LNCaP clone FGC (cell line): ENCODE results near the gene RAB26.

Experiments used
- DNase-seq: peaks from one replicate; pipeline ENCODE4 v3.0.0-alpha.2; 2011; ENCODE audit warnings: low read depth
- H3K4me3 ChIP-seq: 2 replicates; pipeline ENCODE4 v1.5.1; 2011; ENCODE audit warnings: mild to moderate bottlenecking, low read depth, low read length, control low read depth
- TF ChIP-seq, protein P1 (sequence below): IDR thresholded peaks from 2 replicates; pipeline ENCODE4 v1.5.1; 2012; ENCODE audit warnings: mild to moderate bottlenecking; ENCODE audit not compliant: control insufficient read depth, insufficient read depth; ENCODE audit errors: extremely low read depth

Gene RAB26

GRCh38 chr16:2186064-2186463 lies 37.6 kb downstream of the RAB26 start:
- TF ChIP-seq, protein P1, sequence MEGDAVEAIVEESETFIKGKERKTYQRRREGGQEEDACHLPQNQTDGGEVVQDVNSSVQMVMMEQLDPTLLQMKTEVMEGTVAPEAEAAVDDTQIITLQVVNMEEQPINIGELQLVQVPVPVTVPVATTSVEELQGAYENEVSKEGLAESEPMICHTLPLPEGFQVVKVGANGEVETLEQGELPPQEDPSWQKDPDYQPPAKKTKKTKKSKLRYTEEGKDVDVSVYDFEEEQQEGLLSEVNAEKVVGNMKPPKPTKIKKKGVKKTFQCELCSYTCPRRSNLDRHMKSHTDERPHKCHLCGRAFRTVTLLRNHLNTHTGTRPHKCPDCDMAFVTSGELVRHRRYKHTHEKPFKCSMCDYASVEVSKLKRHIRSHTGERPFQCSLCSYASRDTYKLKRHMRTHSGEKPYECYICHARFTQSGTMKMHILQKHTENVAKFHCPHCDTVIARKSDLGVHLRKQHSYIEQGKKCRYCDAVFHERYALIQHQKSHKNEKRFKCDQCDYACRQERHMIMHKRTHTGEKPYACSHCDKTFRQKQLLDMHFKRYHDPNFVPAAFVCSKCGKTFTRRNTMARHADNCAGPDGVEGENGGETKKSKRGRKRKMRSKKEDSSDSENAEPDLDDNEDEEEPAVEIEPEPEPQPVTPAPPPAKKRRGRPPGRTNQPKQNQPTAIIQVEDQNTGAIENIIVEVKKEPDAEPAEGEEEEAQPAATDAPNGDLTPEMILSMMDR: no peak
- no peak overlapping the region for H3K4me3 ChIP-seq
- DNase-seq: no peak

GRCh38 chr16:2186505-2186904 lies 38.1 kb downstream of the RAB26 start:
- TF ChIP-seq, protein P1: no peak
- no peak for DNase-seq
- no peak overlapping the region for H3K4me3 ChIP-seq

- TF ChIP-seq, protein P1: no peak
- no peak overlapping the region for H3K4me3 ChIP-seq
- DNase-seq: no peak
Observed at GRCh38 chr16:2187212-2187611, 38.8 kb downstream of the RAB26 start.

DNA sequence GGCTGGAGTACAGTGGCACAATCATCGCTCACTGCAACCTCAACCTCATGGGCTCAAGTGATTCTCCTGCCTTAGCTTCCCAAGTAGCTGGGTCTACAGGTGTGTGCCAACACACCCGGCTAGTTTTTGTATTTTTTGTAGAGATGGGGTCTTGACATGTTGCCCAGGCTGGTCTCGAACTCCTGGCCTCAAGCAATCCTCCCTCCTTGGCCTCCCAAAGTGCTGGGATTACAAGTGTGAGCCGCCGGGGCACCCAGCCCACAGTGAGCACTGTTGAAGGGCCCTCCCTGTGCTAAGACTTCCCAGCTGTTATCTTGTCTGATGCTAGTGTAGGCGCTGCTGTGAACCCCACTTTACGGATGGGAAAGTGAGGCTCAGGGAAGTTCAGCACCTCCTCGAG lies 40.0 kb downstream of the RAB26 start:
- TF ChIP-seq, protein P1: no peak
- no peak for DNase-seq
- H3K4me3 ChIP-seq: no peak overlapping the region

- TF ChIP-seq, protein P1: no peak
- H3K4me3 ChIP-seq: no peak overlapping the region
- no peak for DNase-seq
Observed at GRCh38 chr16:2189252-2189893, 40.9 kb downstream of the RAB26 start.

DNA sequence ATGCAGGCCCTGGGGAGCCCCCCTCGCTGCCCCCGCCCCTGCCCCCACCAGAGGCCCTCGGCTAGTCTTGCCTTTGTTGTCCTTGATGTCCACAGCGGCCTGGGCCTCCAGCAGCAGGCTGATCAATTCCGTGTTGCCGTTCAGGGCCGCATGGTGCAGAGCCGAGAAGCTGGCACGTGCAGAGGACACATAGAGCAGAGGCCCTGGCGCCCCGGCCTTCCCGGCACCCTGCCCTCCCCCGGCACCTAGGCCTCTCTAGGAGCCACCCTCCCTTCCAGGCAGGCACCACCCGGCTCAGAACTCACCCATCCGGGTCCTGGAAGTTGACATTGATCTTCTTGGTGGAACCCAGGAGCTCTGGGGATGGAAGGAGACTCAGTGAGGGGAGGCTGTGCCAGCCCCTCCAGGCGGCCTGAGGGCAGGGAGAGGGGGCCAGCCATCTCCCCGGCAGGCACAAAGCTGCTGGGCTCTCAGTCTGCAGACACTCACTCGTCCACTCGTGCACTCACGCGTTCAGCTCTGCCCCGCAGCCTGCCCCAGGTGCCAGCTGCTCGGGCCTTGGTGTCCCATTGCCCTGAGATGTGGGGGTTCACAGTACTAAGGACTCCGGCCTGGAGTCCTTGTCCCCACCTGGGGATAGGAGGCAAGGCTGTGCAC lies 41.7 kb downstream of the RAB26 start:
- TF ChIP-seq, protein P1: no peak
- DNase-seq: no peak
- no peak overlapping the region for H3K4me3 ChIP-seq
